SK-N-SH treated with all-trans-retinoic acid at 6 μM for 48 hours (cell line): Measurements from ENCODE around the gene B3GALT5.

ENCODE experiments used
- ATAC-seq: fragments of 200-7000 bp; cut with Tn5 transposase; 3 replicates; pipeline ENCODE4 v1.9.1; 2020; ENCODE audit warnings: mild to moderate bottlenecking, moderate library complexity
- ARNTL ChIP-seq: fragments of 450-650 bp; formaldehyde crosslinking; IDR thresholded peaks from 2 replicates; pipeline ENCODE4 v1.5.0; 2020; ENCODE audit warnings: low read depth, mild to moderate bottlenecking, moderate library complexity, borderline replicate concordance
- CREB5 ChIP-seq: fragments of 250-450 bp; sonication (Bioruptor Pico); IDR thresholded peaks from 2 replicates; pipeline ENCODE4 v1.5.1; 2020; ENCODE audit warnings: low read depth, mild to moderate bottlenecking, moderate library complexity
- CSDC2 ChIP-seq: fragments of 250-450 bp; sonication (Bioruptor Pico); IDR thresholded peaks from 2 replicates; pipeline ENCODE4 v1.5.0; 2020; ENCODE audit warnings: mild to moderate bottlenecking, moderate library complexity
- GLIS3 ChIP-seq: fragments of 250-450 bp; sonication (Bioruptor Pico); IDR thresholded peaks from 2 replicates; pipeline ENCODE4 v1.5.0; 2020; ENCODE audit warnings: mild to moderate bottlenecking, moderate library complexity
- ISL1 ChIP-seq: fragments of 250-450 bp; sonication (Bioruptor Pico); IDR thresholded peaks from 2 replicates; pipeline ENCODE4 v2.1.2; 2022; ENCODE audit warnings: mild to moderate bottlenecking, moderate library complexity
- PATZ1 ChIP-seq: fragments of 250-450 bp; sonication (Bioruptor Pico); IDR thresholded peaks from 2 replicates; pipeline ENCODE4 v1.8.0; 2020; ENCODE audit warnings: mild to moderate bottlenecking, moderate library complexity, borderline replicate concordance
- PPARA ChIP-seq: fragments of 250-450 bp; sonication (Bioruptor Pico); IDR thresholded peaks from 2 replicates; pipeline ENCODE4 v1.5.0; 2020; ENCODE audit warnings: mild to moderate bottlenecking, borderline replicate concordance
- RARB ChIP-seq: fragments of 250-450 bp; sonication (Bioruptor Pico); IDR thresholded peaks from 2 replicates; pipeline ENCODE4 v1.8.0; 2021; ENCODE audit warnings: mild to moderate bottlenecking, moderate library complexity
- SNAI2 ChIP-seq: fragments of 250-450 bp; sonication (Bioruptor Pico); IDR thresholded peaks from 2 replicates; pipeline ENCODE4 v1.5.0; 2020; ENCODE audit warnings: mild to moderate bottlenecking, moderate library complexity
- TCF4 ChIP-seq: fragments of 250-450 bp; sonication (Bioruptor Pico); IDR thresholded peaks from 2 replicates; pipeline ENCODE4 v1.8.0; 2021; ENCODE audit warnings: mild to moderate bottlenecking, moderate library complexity, borderline replicate concordance
- TOX ChIP-seq: fragments of 250-450 bp; sonication (Bioruptor Pico); IDR thresholded peaks from 2 replicates; pipeline ENCODE4 v1.8.0; 2021; ENCODE audit warnings: mild to moderate bottlenecking, moderate library complexity, borderline replicate concordance
- ZC3H10 ChIP-seq: fragments of 250-450 bp; sonication (Bioruptor Pico); IDR thresholded peaks from 2 replicates; pipeline ENCODE4 v1.5.1; 2021; ENCODE audit warnings: mild to moderate bottlenecking, moderate library complexity
- ZFP3 ChIP-seq: fragments of 250-450 bp; sonication (Bioruptor Pico); IDR thresholded peaks from 2 replicates; pipeline ENCODE4 v1.5.0; 2020; ENCODE audit warnings: mild to moderate bottlenecking, moderate library complexity
- ZFP30 ChIP-seq: fragments of 450-650 bp; formaldehyde crosslinking; IDR thresholded peaks from 2 replicates; pipeline ENCODE4 v1.5.0; 2022; ENCODE audit warnings: mild to moderate bottlenecking, moderate library complexity
- ZNF565 ChIP-seq: fragments of 450-650 bp; formaldehyde crosslinking; conservative IDR thresholded peaks from 2 replicates; pipeline ENCODE4 v1.5.0; 2020; ENCODE audit warnings: low read depth, mild to moderate bottlenecking, moderate library complexity
- ZNF70 ChIP-seq: fragments of 450-650 bp; formaldehyde crosslinking; IDR thresholded peaks from 2 replicates; pipeline ENCODE4 v1.5.0; 2020; ENCODE audit warnings: mild to moderate bottlenecking, moderate library complexity
- ZNF8 ChIP-seq: fragments of 450-650 bp; formaldehyde crosslinking; IDR thresholded peaks from 2 replicates; pipeline ENCODE4 v1.5.0; 2020; ENCODE audit warnings: mild to moderate bottlenecking, moderate library complexity
- TF ChIP-seq, protein P1 (sequence below): fragments of 250-450 bp; sonication (Bioruptor Pico); IDR thresholded peaks from 2 replicates; pipeline ENCODE4 v1.5.0; 2020; ENCODE audit warnings: mild to moderate bottlenecking, moderate library complexity
- TF ChIP-seq, protein P2 (sequence below): fragments of 250-450 bp; sonication (Bioruptor Pico); IDR thresholded peaks from 2 replicates; pipeline ENCODE4 v1.5.1; 2021; ENCODE audit warnings: mild to moderate bottlenecking, moderate library complexity

B3GALT5 gene

DNA sequence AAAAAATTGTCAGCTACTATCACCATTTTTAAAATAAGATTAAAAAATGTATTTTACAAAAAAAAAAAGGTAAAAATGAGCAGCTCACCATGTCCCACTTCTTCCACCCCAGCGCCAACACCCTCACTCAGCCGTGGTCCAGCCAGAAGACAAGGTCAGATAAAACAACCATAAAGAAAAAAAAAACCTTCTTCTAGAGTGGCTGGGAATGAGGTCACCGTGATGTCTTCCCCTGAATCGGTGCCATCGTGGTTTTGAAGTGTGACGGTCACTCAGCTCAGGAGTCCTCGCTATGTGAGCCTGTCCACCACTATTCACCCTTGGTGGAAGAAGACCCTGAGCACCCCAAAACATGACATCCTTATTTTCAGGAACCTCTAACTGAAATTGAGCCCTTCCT is 38.1 kb downstream of the B3GALT5 start:
- TF ChIP-seq SNAI2 (CRISPR knock-in tag) (no peak), TCF4 (no peak), ZFP3 (no peak), PATZ1 (no peak), ZNF70 (no peak), CSDC2 (CRISPR knock-in tag) (no peak), ISL1 (CRISPR knock-in tag) (no peak), ARNTL (CRISPR knock-in tag) (no peak), ZNF565 (CRISPR knock-in tag) (no peak), ZFP30 (CRISPR knock-in tag) (no peak), TOX (no peak), CREB5 (CRISPR knock-in tag) (no peak), GLIS3 (no peak), ZNF8 (CRISPR knock-in tag) (no peak), PPARA (CRISPR knock-in tag) (no peak)
- TF ChIP-seq, protein P1, sequence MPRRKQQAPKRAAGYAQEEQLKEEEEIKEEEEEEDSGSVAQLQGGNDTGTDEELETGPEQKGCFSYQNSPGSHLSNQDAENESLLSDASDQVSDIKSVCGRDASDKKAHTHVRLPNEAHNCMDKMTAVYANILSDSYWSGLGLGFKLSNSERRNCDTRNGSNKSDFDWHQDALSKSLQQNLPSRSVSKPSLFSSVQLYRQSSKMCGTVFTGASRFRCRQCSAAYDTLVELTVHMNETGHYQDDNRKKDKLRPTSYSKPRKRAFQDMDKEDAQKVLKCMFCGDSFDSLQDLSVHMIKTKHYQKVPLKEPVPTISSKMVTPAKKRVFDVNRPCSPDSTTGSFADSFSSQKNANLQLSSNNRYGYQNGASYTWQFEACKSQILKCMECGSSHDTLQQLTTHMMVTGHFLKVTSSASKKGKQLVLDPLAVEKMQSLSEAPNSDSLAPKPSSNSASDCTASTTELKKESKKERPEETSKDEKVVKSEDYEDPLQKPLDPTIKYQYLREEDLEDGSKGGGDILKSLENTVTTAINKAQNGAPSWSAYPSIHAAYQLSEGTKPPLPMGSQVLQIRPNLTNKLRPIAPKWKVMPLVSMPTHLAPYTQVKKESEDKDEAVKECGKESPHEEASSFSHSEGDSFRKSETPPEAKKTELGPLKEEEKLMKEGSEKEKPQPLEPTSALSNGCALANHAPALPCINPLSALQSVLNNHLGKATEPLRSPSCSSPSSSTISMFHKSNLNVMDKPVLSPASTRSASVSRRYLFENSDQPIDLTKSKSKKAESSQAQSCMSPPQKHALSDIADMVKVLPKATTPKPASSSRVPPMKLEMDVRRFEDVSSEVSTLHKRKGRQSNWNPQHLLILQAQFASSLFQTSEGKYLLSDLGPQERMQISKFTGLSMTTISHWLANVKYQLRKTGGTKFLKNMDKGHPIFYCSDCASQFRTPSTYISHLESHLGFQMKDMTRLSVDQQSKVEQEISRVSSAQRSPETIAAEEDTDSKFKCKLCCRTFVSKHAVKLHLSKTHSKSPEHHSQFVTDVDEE (CRISPR knock-in tag): no peak
- TF ChIP-seq, protein P2, sequence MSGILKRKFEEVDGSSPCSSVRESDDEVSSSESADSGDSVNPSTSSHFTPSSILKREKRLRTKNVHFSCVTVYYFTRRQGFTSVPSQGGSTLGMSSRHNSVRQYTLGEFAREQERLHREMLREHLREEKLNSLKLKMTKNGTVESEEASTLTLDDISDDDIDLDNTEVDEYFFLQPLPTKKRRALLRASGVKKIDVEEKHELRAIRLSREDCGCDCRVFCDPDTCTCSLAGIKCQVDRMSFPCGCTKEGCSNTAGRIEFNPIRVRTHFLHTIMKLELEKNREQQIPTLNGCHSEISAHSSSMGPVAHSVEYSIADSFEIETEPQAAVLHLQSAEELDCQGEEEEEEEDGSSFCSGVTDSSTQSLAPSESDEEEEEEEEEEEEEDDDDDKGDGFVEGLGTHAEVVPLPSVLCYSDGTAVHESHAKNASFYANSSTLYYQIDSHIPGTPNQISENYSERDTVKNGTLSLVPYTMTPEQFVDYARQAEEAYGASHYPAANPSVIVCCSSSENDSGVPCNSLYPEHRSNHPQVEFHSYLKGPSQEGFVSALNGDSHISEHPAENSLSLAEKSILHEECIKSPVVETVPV (CRISPR knock-in tag): no peak
- ATAC-seq: no peak

DNA sequence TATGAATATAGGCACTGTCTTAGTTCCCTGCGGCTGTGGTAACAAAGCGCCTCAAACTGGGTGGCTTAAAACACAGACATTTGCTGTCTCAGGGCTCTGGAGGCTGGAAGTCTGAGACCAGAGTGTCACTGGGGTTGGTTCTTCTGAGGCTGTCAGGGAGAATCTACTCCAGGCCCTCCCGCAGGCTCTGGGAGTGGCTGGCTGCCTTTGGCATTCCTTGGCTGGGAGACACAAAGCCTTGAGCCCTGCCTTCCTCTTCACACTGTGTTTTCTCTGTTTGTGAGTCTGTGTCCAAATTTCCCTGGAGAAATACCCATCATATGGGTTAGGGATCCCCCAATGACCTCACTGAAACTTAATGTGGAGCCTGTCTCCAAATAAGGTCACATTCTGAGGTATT is 38.5 kb downstream of the B3GALT5 start:
- no peak for ATAC-seq

GRCh38 chr21:39654951-39655350 is 42.2 kb downstream of the B3GALT5 start:
- TF ChIP-seq ISL1 (CRISPR knock-in tag): no peak
- TF ChIP-seq ZNF70: no peak
- TF ChIP-seq, protein P1 (CRISPR knock-in tag): no peak
- TF ChIP-seq, protein P2 (CRISPR knock-in tag): no peak
- TF ChIP-seq RARB: no peak
- no peak for TF ChIP-seq ZC3H10
- TF ChIP-seq CREB5 (CRISPR knock-in tag): no peak
- TF ChIP-seq TOX: no peak
- TF ChIP-seq TCF4: no peak
- TF ChIP-seq SNAI2 (CRISPR knock-in tag): no peak
- TF ChIP-seq ARNTL (CRISPR knock-in tag): no peak
- no peak for TF ChIP-seq CSDC2 (CRISPR knock-in tag)
- no peak for TF ChIP-seq PPARA (CRISPR knock-in tag)
- no peak for ATAC-seq

More for the DNA sequence above, 38.5 kb downstream of the B3GALT5 start:
- no peak for TF ChIP-seq TOX
